Suppressor macrophage treated with lipopolysaccharide for 4 hours (primary cell): ENCODE results near the gene FOXS1.
"Not testable (repeated sequence)": the region's sequence is repeated elsewhere in the genome, so short reads cannot be mapped to it uniquely, and the experiment has no call there.

Experiments
- DNase-seq: peaks from one replicate; pipeline ENCODE4 v3.0.0-alpha.2; 2020

FOXS1 gene

GRCh38 chr20:31820228-31820627 lies 25.2 kb downstream of the FOXS1 start:
- no peak for DNase-seq

- no peak for DNase-seq
Observed at GRCh38 chr20:31819083-31819784, 26.2 kb downstream of the FOXS1 start, which contains the start of gene MYLK2. Gene MYLK2, plus strand, starts transcription at chr20:31819356. Its CDS starts 225 bp downstream, at chr20:31819581.

GRCh38 chr20:31818376-31818908 lies 27.0 kb downstream of the FOXS1 start:
- no peak for DNase-seq

GRCh38 chr20:31817461-31817860 lies 27.9 kb downstream of the FOXS1 start:
- DNase-seq = no peak

- DNase-seq = no peak
Observed at GRCh38 chr20:31816221-31816620, 29.2 kb downstream of the FOXS1 start.

- no peak for DNase-seq
Observed at GRCh38 chr20:31815408-31816188, 29.8 kb downstream of the FOXS1 start.

GRCh38 chr20:31814142-31814541 lies 31.3 kb downstream of the FOXS1 start:
- not testable (repeated sequence) for DNase-seq

GRCh38 chr20:31813611-31814010 lies 31.8 kb downstream of the FOXS1 start:
- DNase-seq = no peak

- DNase-seq = no peak
Observed at GRCh38 chr20:31811796-31812728, 33.3 kb downstream of the FOXS1 start.

- DNase-seq = no peak
Observed at GRCh38 chr20:31811198-31811597, 34.2 kb downstream of the FOXS1 start.

GRCh38 chr20:31809661-31810060 lies 35.7 kb downstream of the FOXS1 start:
- no peak for DNase-seq

- DNase-seq = no peak
Observed at GRCh38 chr20:31808481-31808880, 36.9 kb downstream of the FOXS1 start.

GRCh38 chr20:31806564-31807355 lies 38.6 kb downstream of the FOXS1 start:
- peak; percentile 19 for DNase-seq

GRCh38 chr20:31803552-31804291 lies 41.7 kb downstream of the FOXS1 start:
- DNase-seq = no peak

- DNase-seq = no peak
Observed at GRCh38 chr20:31801508-31801907, 43.9 kb downstream of the FOXS1 start.

- no peak for DNase-seq
Observed at GRCh38 chr20:31797364-31797763, 48.0 kb downstream of the FOXS1 start.
